Hepatocyte (in vitro differentiated cells): ENCODE results near the gene PRPSAP2. TPM values are rescaled to one million over a fixed set of nuclear protein-coding genes. Genes with fewer than 3 reads are reported as not detected.

ENCODE experiments used
- DNase-seq: peaks from one replicate; pipeline ENCODE4 v3.0.0-alpha.2; 2016; ENCODE audit warnings: low spot score
- H2AFZ ChIP-seq: fragments of 200-600 bp; sonication (generic); 2 replicates; pipeline ENCODE4 v1.6.0; 2016; ENCODE audit warnings: antibody characterized with exemption, mild to moderate bottlenecking
- H3K27ac ChIP-seq: fragments of 200-600 bp; sonication (generic); 2 replicates; pipeline ENCODE4 v1.5.1; 2016; ENCODE audit warnings: mild to moderate bottlenecking
- H3K27me3 ChIP-seq: fragments of 200-600 bp; sonication (generic); 2 replicates; pipeline ENCODE4 v1.6.1; 2016
- H3K36me3 ChIP-seq: fragments of 200-600 bp; sonication (generic); replicated peaks from 2 replicates; pipeline ENCODE4 v1.5.1; 2016; ENCODE audit warnings: low read depth; ENCODE audit not compliant: insufficient read depth
- H3K4me1 ChIP-seq: fragments of 200-600 bp; sonication (generic); 2 replicates; pipeline ENCODE4 v1.5.1; 2016; ENCODE audit warnings: mild to moderate bottlenecking, moderate library complexity; ENCODE audit not compliant: insufficient read depth
- H3K4me2 ChIP-seq: fragments of 200-600 bp; sonication (generic); 2 replicates; pipeline ENCODE4 v1.6.0; 2016
- H3K4me3 ChIP-seq: fragments of 200-600 bp; sonication (generic); 2 replicates; pipeline ENCODE4 v1.5.1; 2016; ENCODE audit warnings: mild to moderate bottlenecking
- H3K79me2 ChIP-seq: fragments of 200-600 bp; sonication (generic); 2 replicates; pipeline ENCODE4 v1.6.0; 2017; ENCODE audit warnings: mild to moderate bottlenecking
- H3K9me2 ChIP-seq: fragments of 200-600 bp; sonication (generic); replicated peaks from 2 replicates; pipeline ENCODE4 v1.6.0; 2017; ENCODE audit warnings: mild to moderate bottlenecking; ENCODE audit not compliant: insufficient read depth
- H3K9me3 ChIP-seq: fragments of 200-600 bp; sonication (generic); 2 replicates; pipeline ENCODE4 v1.5.1; 2016; ENCODE audit warnings: low read depth, mild to moderate bottlenecking
- H4K20me1 ChIP-seq: fragments of 200-600 bp; sonication (generic); 2 replicates; pipeline ENCODE4 v1.6.0; 2016; ENCODE audit warnings: mild to moderate bottlenecking; ENCODE audit not compliant: insufficient read depth, poor library complexity, severe bottlenecking
- CTCF ChIP-seq: fragments of 200-600 bp; sonication (generic); IDR thresholded peaks from 2 replicates; pipeline ENCODE4 v1.5.1; 2016; ENCODE audit warnings: antibody characterized with exemption, mild to moderate bottlenecking; ENCODE audit not compliant: poor library complexity
- EZH2 ChIP-seq: fragments of 200-600 bp; sonication (generic); IDR thresholded peaks from 2 replicates; pipeline ENCODE4 v1.6.1; 2016; ENCODE audit warnings: antibody characterized with exemption, mild to moderate bottlenecking, borderline replicate concordance
- EZH2phosphoT487 ChIP-seq: fragments of 200-600 bp; sonication (generic); IDR thresholded peaks from one replicate; pipeline ENCODE4 v1.6.1; 2018; ENCODE audit warnings: antibody characterized with exemption, mild to moderate bottlenecking, low read depth, moderate library complexity; ENCODE audit not compliant: unreplicated experiment, severe bottlenecking
- WGBS: methylation state at CpG from one replicate; pipeline ENCODE4 v1.1.6; 2016; ENCODE audit warnings: low lambda C conversion rate; ENCODE audit errors: missing lambda C conversion rate; 5-methylcytosine and 5-hydroxymethylcytosine counted together
- polyA plus RNA-seq: library from polyadenylated mRNA; unstranded; fragments of >200 nt; fragmentation: Nextera tagmentation; extraction: Ambion mirVana; gene quantifications from 2 replicates; pipeline ENCODE4 v1.2.1, GENCODE V29; 2016
- total RNA-seq: library from RNA; depleted of rRNA; stranded (reverse); fragments of >200 nt; gene quantifications from 2 replicates; pipeline ENCODE4 v1.2.3, GENCODE V29; 2014

Gene PRPSAP2
- total and polyA plus RNA-seq, 2 experiments from 2014 or later, result 25.0 to 55.7 TPM

GRCh38 chr17:18937981-18938691, 80.2 kb downstream of the PRPSAP2 start:
- DNase-seq, result no peak
- WGBS, result 87% methylated on average over 8 of the region's 8 CpGs

DNA sequence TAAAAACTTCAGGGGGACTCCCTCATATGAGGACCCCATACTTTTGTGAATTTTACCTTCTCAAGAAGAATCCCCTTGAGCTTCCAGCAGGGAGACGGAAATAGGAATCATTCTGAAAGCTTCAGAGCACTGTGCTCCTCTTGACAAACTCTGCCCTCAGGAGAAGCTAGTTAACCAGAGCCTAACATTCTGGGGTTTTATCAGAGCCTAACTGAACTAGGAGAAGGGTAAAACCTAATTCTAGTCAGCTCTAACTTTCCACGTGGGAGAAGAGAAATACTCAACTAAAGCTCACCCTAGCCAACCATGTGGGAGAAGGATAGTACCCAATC, 80.7 kb downstream of the PRPSAP2 start:
- DNase-seq, result no peak
- Histone ChIP-seq H3K27ac (peak overlapping the region; percentile 38), H3K27me3 (no peaks in the 10 kb centered on the region), H3K79me2 (no peaks in the 10 kb centered on the region), H2AFZ (no peak overlapping the region), H3K4me3 (no peak overlapping the region), H3K9me2 (no peaks in the 10 kb centered on the region), H3K36me3 (no peaks in the 10 kb centered on the region), H3K9me3 (no peaks in the 10 kb centered on the region), H4K20me1 (no peaks in the 10 kb centered on the region), H3K4me1 (peaks cover 4% of the 10 kb centered on the region), H3K4me2 (no peak overlapping the region)
- WGBS, result 61% methylated on average over 2 of the region's 2 CpGs
- TF ChIP-seq EZH2phosphoT487 (no peak), CTCF (no peak), EZH2 (no peak)

More at GRCh38 chr17:18937981-18938691, 80.2 kb downstream of the PRPSAP2 start:
- TF ChIP-seq EZH2 (no peak), EZH2phosphoT487 (no peak), CTCF (no peak)
- H3K9me3 ChIP-seq, result no peaks in the 10 kb centered on the region
- H3K79me2 ChIP-seq, result no peaks in the 10 kb centered on the region
- peaks cover 4% of the 10 kb centered on the region for H3K4me1 ChIP-seq
- no peaks in the 10 kb centered on the region for H3K27me3 ChIP-seq
- H4K20me1 ChIP-seq, result no peaks in the 10 kb centered on the region
- H3K4me2 ChIP-seq, result no peak overlapping the region
- H3K36me3 ChIP-seq, result no peaks in the 10 kb centered on the region
- H2AFZ ChIP-seq, result no peak overlapping the region
- peak overlapping the region; percentile 38 for H3K27ac ChIP-seq
- H3K9me2 ChIP-seq, result no peaks in the 10 kb centered on the region
- H3K4me3 ChIP-seq, result no peak overlapping the region

DNA sequence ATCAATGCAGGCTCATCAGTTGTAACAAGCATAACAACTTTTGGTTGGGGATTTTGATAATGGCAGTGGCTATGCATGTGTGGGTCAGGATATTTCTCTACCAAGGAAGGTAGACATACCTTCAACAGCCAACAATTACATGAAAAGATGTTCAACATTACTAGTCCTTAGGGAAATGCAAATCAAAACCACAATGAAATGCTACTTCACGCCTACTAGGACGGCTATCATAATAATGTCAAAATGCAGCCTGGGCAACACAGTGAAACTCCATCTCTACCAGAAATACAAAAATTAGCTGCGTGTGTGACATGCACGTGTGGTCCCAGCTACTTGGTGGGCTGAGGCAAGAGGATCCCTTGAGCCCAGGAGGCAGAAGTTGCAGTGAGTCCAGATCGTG, 86.7 kb downstream of the PRPSAP2 start:
- no peak overlapping the region for H2AFZ ChIP-seq
- H3K9me2 ChIP-seq, result no peaks in the 10 kb centered on the region
- WGBS, result 89% methylated on average over 5 of the region's 5 CpGs
- H3K9me3 ChIP-seq, result no peaks in the 10 kb centered on the region
- TF ChIP-seq CTCF, result no peak
- TF ChIP-seq EZH2phosphoT487, result no peak
- TF ChIP-seq EZH2, result no peak
- no peaks in the 10 kb centered on the region for H3K36me3 ChIP-seq
- H3K27ac ChIP-seq, result no peak overlapping the region
- no peaks in the 10 kb centered on the region for H3K79me2 ChIP-seq
- DNase-seq, result no peak
- no peak overlapping the region for H3K4me2 ChIP-seq
- H4K20me1 ChIP-seq, result no peaks in the 10 kb centered on the region
- peaks cover 5% of the 10 kb centered on the region for H3K4me1 ChIP-seq
- no peaks in the 10 kb centered on the region for H3K27me3 ChIP-seq
- H3K4me3 ChIP-seq, result no peak overlapping the region
